Measurements from ENCODE around the gene ZCCHC24.

Gene ZCCHC24

GRCh38 chr10:79397575-79398303, 47.7 kb downstream of the ZCCHC24 start:
- no peak for DNase-seq (ENCODE audit: low spot score)

GRCh38 chr10:79397051-79397450, 48.4 kb downstream of the ZCCHC24 start:
- no peak for DNase-seq (ENCODE audit: low spot score)

- DNase-seq (ENCODE audit: low spot score) = no peak
Measured at GRCh38 chr10:79396520-79396919, 48.9 kb downstream of the ZCCHC24 start.

GRCh38 chr10:79394664-79395063, 50.8 kb downstream of the ZCCHC24 start:
- no peak for DNase-seq (ENCODE audit: low spot score)

- no peak for DNase-seq (ENCODE audit: low spot score)
Measured at GRCh38 chr10:79393924-79394610, 51.4 kb downstream of the ZCCHC24 start.

- DNase-seq (ENCODE audit: low spot score) = no peak
Measured at GRCh38 chr10:79393221-79393923, 52.1 kb downstream of the ZCCHC24 start.

GRCh38 chr10:79392506-79393176, 52.8 kb downstream of the ZCCHC24 start:
- no peak for DNase-seq (ENCODE audit: low spot score)

GRCh38 chr10:79392020-79392398, 53.4 kb downstream of the ZCCHC24 start:
- DNase-seq (ENCODE audit: low spot score) = no peak

GRCh38 chr10:79391231-79392019, 54.0 kb downstream of the ZCCHC24 start:
- no peak for DNase-seq (ENCODE audit: low spot score)

GRCh38 chr10:79390551-79391229, 54.7 kb downstream of the ZCCHC24 start:
- no peak for DNase-seq (ENCODE audit: low spot score)

- no peak for DNase-seq (ENCODE audit: low spot score)
Measured at GRCh38 chr10:79390057-79390456, 55.4 kb downstream of the ZCCHC24 start.

- DNase-seq (ENCODE audit: low spot score) = no peak
Measured at GRCh38 chr10:79387974-79388850, 57.2 kb downstream of the ZCCHC24 start.

- DNase-seq (ENCODE audit: low spot score) = no peak
Measured at GRCh38 chr10:79387466-79387973, 57.9 kb downstream of the ZCCHC24 start.

GRCh38 chr10:79386637-79387465, 58.6 kb downstream of the ZCCHC24 start:
- no peak for DNase-seq (ENCODE audit: low spot score)

- DNase-seq (ENCODE audit: low spot score) = no peak
Measured at GRCh38 chr10:79385804-79386531, 59.5 kb downstream of the ZCCHC24 start.

GRCh38 chr10:79385392-79385795, 60.0 kb downstream of the ZCCHC24 start:
- DNase-seq (ENCODE audit: low spot score) = no peak

GRCh38 chr10:79384773-79385391, 60.5 kb downstream of the ZCCHC24 start:
- DNase-seq (ENCODE audit: low spot score) = no peak

All from HuH-7.5 (cell line).